Panc1 (cell line): ENCODE measurements around the gene CMKLR1. TPM values are rescaled to one million over a fixed set of nuclear protein-coding genes. Genes with fewer than 3 reads are reported as not detected.
A peak's percentile ranks its signal among the peaks of the same experiment; 100 is the strongest.

Experiments used
- ATAC-seq: fragments of 200-7000 bp; cut with Tn5 transposase; 2 replicates; pipeline ENCODE4 v1.9.1; 2020; ENCODE audit warnings: mild to moderate bottlenecking, moderate library complexity
- BruUV-seq: library from RNA; stranded (reverse); fragments of 400-500 nt; replicated peaks from 2 replicates; lab custom pipeline; 2021; lab: Mats Ljungman, UMichigan
- CTCF ChIA-PET: fragments of 300-600 bp; sonication (Branson Sonifier 250); formaldehyde crosslinking; loops from one replicate; lab custom pipeline; 2022; ENCODE audit warnings: antibody characterized with exemption; lab: Charles Lee
- POLR2A ChIA-PET: fragments of 300-600 bp; sonication (Branson Sonifier 250); formaldehyde crosslinking; loops from one replicate; lab custom pipeline; 2022; ENCODE audit warnings: antibody characterized with exemption; lab: Charles Lee
- DNase-seq: peaks from one replicate; pipeline ENCODE4 v3.0.0-alpha.2; 2010; ENCODE audit warnings: low read depth, low spot score
- H3K27ac ChIP-seq: 2 replicates; pipeline ENCODE4 v1.5.1; 2011; ENCODE audit warnings: mild to moderate bottlenecking, low read length, inconsistent platforms
- H3K27me3 ChIP-seq: fragments of 200-500 bp; sonication (Bioruptor generic); 2 replicates; pipeline ENCODE4 v1.6.0; 2014; ENCODE audit warnings: low read length, inconsistent platforms; ENCODE audit not compliant: control insufficient read depth, insufficient read depth
- H3K36me3 ChIP-seq: fragments of 200-500 bp; sonication (Bioruptor generic); 2 replicates; pipeline ENCODE4 v1.5.1; 2014; ENCODE audit warnings: inconsistent platforms, mild to moderate bottlenecking, low read length, moderate library complexity; ENCODE audit not compliant: control insufficient read depth, insufficient read depth
- H3K4me1 ChIP-seq: 2 replicates; pipeline ENCODE4 v1.5.1; 2011; ENCODE audit warnings: inconsistent platforms, mild to moderate bottlenecking, low read length, moderate library complexity; ENCODE audit not compliant: control insufficient read depth, insufficient read depth
- H3K4me3 ChIP-seq, 2 experiments: 2 replicates each; pipeline ENCODE4 v1.5.1; 2011 to 2012; ENCODE audit warnings: low read depth in 2 of 2, low read length in 2 of 2, mild to moderate bottlenecking in 2 of 2, inconsistent platforms in 1 of 2, moderate library complexity in 1 of 2
- H3K9me3 ChIP-seq: fragments of 200-500 bp; sonication (Bioruptor generic); 2 replicates; pipeline ENCODE4 v1.5.1; 2014; ENCODE audit warnings: low read depth, mild to moderate bottlenecking, inconsistent platforms, low read length, moderate library complexity; ENCODE audit not compliant: control insufficient read depth, insufficient read depth
- POLR2AphosphoS5 ChIP-seq: IDR thresholded peaks from 2 replicates; pipeline ENCODE4 v1.6.1; 2012; ENCODE audit warnings: mild to moderate bottlenecking, low read depth, low read length, moderate library complexity
- SIN3A ChIP-seq: IDR thresholded peaks from 2 replicates; pipeline ENCODE4 v1.6.1; 2012; ENCODE audit warnings: low read depth, mild to moderate bottlenecking, low read length, moderate library complexity, borderline replicate concordance; ENCODE audit not compliant: insufficient read depth
- TCF7L2 ChIP-seq: IDR thresholded peaks from 2 replicates; pipeline ENCODE4 v1.6.1; 2011; ENCODE audit warnings: mild to moderate bottlenecking, low read depth, low read length, inconsistent platforms
- in situ Hi-C: cut with HindIII; loops from 2 replicates; pipeline ENCODE4 v1.10.0; 2016; ENCODE audit warnings: low sequenced_read_pairs, low pct_unique_long_range_greater_than_20kb
- intact Hi-C: fragments of 100-400 bp; cut with micrococcal nuclease; formaldehyde crosslinking; loops from one replicate; pipeline ENCODE4 v1.10.0; 2022; ENCODE audit not compliant: unreplicated experiment
- total RNA-seq: library from RNA; stranded (reverse); gene quantifications from one replicate; pipeline ENCODE4 v1.2.1, GENCODE V29; 2021; ENCODE audit not compliant: unreplicated experiment
- TF ChIP-seq, protein P1 (sequence below): fragments of 450-650 bp; IDR thresholded peaks from 2 replicates; pipeline ENCODE4 v1.5.1; 2017; ENCODE audit warnings: mild to moderate bottlenecking
- TF ChIP-seq, protein P2 (sequence below), 2 experiments: IDR thresholded peaks; 2 replicates each; pipeline ENCODE4 v1.6.1; 2011 to 2012; ENCODE audit warnings: low read depth in 2 of 2, control low read depth in 1 of 2, low read length in 1 of 2, mild to moderate bottlenecking in 1 of 2, moderate library complexity in 1 of 2; ENCODE audit not compliant: insufficient read depth in 1 of 2

The CMKLR1 gene
- total RNA-seq, 1 experiment from 2014 or later = 0.03 TPM

DNA sequence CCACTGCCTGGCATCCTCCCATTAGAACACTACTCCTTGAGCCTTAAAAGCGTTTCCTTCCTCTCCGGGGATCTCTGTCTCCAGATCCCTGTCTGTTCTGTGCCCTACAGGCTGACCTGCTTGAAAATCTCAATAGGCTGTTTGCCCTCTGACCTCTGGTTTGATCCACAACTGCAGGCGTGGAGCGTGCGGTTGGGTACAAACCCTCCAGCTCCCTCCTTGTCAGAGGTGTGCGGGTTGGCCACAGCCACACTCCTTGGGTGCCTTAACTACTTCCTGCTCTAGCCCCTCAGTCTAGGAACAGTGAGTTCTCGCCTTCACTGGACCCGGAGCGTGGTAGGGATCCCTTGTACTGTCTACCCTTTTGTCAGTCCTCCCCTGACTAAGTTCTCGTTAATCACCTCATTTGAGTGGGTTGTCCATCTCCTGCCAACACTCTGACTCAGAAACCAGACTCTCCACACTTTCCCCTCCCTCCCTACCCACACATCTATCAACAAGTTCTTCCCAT is 33.1 kb downstream of the CMKLR1 start:
- Histone ChIP-seq H3K4me3 (no peak overlapping the region), H3K4me1 (no peaks in the 10 kb centered on the region; the same call in 1 of the 2 replicates), H3K36me3 (no peaks in the 10 kb centered on the region), H3K9me3 (no peaks in the 10 kb centered on the region), H3K27me3 (no peaks in the 10 kb centered on the region), H3K27ac (no peak overlapping the region)
- no peak for ATAC-seq
- intact Hi-C loops (no loop called here), in situ Hi-C loops (no loop called here)
- DNase-seq = no peak
- POLR2A ChIA-PET = interaction anchor here (0.6 kb wide), 1 partner anchor 522 kb away, joined by 8 read pairs; no protein-coding TSS in a partner anchor
- TF ChIP-seq, protein P1, sequence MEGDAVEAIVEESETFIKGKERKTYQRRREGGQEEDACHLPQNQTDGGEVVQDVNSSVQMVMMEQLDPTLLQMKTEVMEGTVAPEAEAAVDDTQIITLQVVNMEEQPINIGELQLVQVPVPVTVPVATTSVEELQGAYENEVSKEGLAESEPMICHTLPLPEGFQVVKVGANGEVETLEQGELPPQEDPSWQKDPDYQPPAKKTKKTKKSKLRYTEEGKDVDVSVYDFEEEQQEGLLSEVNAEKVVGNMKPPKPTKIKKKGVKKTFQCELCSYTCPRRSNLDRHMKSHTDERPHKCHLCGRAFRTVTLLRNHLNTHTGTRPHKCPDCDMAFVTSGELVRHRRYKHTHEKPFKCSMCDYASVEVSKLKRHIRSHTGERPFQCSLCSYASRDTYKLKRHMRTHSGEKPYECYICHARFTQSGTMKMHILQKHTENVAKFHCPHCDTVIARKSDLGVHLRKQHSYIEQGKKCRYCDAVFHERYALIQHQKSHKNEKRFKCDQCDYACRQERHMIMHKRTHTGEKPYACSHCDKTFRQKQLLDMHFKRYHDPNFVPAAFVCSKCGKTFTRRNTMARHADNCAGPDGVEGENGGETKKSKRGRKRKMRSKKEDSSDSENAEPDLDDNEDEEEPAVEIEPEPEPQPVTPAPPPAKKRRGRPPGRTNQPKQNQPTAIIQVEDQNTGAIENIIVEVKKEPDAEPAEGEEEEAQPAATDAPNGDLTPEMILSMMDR = no peak
- no peak for TF ChIP-seq POLR2AphosphoS5
- no peak for TF ChIP-seq TCF7L2
- no peak for TF ChIP-seq SIN3A
- TF ChIP-seq, protein P2, sequence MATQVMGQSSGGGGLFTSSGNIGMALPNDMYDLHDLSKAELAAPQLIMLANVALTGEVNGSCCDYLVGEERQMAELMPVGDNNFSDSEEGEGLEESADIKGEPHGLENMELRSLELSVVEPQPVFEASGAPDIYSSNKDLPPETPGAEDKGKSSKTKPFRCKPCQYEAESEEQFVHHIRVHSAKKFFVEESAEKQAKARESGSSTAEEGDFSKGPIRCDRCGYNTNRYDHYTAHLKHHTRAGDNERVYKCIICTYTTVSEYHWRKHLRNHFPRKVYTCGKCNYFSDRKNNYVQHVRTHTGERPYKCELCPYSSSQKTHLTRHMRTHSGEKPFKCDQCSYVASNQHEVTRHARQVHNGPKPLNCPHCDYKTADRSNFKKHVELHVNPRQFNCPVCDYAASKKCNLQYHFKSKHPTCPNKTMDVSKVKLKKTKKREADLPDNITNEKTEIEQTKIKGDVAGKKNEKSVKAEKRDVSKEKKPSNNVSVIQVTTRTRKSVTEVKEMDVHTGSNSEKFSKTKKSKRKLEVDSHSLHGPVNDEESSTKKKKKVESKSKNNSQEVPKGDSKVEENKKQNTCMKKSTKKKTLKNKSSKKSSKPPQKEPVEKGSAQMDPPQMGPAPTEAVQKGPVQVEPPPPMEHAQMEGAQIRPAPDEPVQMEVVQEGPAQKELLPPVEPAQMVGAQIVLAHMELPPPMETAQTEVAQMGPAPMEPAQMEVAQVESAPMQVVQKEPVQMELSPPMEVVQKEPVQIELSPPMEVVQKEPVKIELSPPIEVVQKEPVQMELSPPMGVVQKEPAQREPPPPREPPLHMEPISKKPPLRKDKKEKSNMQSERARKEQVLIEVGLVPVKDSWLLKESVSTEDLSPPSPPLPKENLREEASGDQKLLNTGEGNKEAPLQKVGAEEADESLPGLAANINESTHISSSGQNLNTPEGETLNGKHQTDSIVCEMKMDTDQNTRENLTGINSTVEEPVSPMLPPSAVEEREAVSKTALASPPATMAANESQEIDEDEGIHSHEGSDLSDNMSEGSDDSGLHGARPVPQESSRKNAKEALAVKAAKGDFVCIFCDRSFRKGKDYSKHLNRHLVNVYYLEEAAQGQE (IDR thresholded peaks at IDR 0.05; ENCODE audit: insufficient read depth in 1 of 2, low read depth in 2 of 2, low read length in 1 of 2) = no peak
- CTCF ChIA-PET = no interaction called here
- no TSS peak for BruUV-seq

DNA sequence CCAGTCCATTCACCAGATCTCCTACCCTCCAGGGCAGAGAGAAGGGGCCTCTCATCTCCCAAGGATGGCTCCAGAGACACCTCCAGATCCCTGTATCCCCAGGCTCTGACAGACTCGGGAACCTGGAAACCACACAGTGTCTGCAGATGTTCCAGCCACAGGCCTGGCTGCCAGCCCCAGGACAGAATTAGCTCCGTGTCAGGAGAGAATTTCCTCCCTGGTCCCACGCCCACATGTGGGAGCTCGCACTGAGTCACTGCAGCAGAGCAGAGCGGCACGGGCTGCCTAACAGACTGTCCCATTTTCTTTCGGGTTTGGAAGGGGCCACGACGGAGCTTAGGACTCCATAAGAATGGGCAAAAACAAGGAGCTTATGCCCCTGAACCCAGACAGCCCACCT is 33.6 kb downstream of the CMKLR1 start:
- no TSS peak for BruUV-seq
- intact Hi-C loops = no loop called here

More for the DNA sequence above, 33.6 kb downstream of the CMKLR1 start:
- ChIA-PET CTCF (no interaction called here), POLR2A (no interaction called here)
- ATAC-seq (peak; percentile 59; the same call in 1 of the 2 replicates), DNase-seq (no peak)
- no peaks in the 10 kb centered on the region for H3K9me3 ChIP-seq
- no peaks in the 10 kb centered on the region for H3K36me3 ChIP-seq
- H3K27ac ChIP-seq = no peak overlapping the region
- H3K27me3 ChIP-seq = no peaks in the 10 kb centered on the region
- H3K4me1 ChIP-seq = no peaks in the 10 kb centered on the region; the same call in 1 of the 2 replicates
- H3K4me3 ChIP-seq = no peak overlapping the region
- TF ChIP-seq SIN3A (no peak), POLR2AphosphoS5 (no peak), TCF7L2 (no peak)
- TF ChIP-seq, protein P2 (IDR thresholded peaks at IDR 0.05; ENCODE audit: insufficient read depth in 1 of 2, low read depth in 2 of 2, low read length in 1 of 2) = no peak
- TF ChIP-seq, protein P1 = no peak
- in situ Hi-C loops = no loop called here
